IPS DF 4.7 (cell line): ENCODE measurements around the gene PPP2R1B.
"Not testable (repeated sequence)": the region's sequence is repeated elsewhere in the genome, so short reads cannot be mapped to it uniquely, and the experiment has no call there.

ENCODE experiments used
- DNase-seq: peaks from one replicate; pipeline ENCODE4 v3.0.0-alpha.2; 2013; ENCODE audit warnings: low spot score; ENCODE audit errors: extremely low read depth

PPP2R1B gene

DNA sequence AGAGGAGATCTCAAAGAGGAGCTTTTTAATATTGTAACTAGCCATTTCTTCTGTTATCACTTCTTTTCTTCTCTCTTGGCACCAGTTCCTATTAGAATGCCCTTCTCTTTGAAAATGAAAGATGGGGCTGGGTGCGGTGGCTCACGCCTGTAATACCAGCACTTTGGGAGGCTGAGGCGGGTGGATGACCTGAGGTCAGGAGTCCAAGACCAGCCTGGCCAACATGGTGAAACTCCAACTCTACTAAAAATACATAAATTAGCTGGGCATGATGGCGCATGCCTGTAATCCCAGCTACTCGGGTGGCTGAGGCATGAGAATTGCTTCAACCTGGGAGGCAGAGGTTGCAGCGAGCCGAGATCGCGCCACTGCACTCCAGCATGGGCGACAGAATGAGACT, 18.1 kb upstream of the PPP2R1B start:
- DNase-seq = not testable (repeated sequence)

GRCh38 chr11:111782109-111782741, 16.0 kb upstream of the PPP2R1B start:
- DNase-seq = no peak

- DNase-seq = no peak
Measured at GRCh38 chr11:111779118-111779517, 12.9 kb upstream of the PPP2R1B start.

GRCh38 chr11:111778047-111778558, 11.9 kb upstream of the PPP2R1B start:
- no peak for DNase-seq

GRCh38 chr11:111777094-111778046, 11.2 kb upstream of the PPP2R1B start:
- DNase-seq = no peak

- DNase-seq = no peak
Measured at GRCh38 chr11:111776398-111777093, 10.4 kb upstream of the PPP2R1B start.

DNA sequence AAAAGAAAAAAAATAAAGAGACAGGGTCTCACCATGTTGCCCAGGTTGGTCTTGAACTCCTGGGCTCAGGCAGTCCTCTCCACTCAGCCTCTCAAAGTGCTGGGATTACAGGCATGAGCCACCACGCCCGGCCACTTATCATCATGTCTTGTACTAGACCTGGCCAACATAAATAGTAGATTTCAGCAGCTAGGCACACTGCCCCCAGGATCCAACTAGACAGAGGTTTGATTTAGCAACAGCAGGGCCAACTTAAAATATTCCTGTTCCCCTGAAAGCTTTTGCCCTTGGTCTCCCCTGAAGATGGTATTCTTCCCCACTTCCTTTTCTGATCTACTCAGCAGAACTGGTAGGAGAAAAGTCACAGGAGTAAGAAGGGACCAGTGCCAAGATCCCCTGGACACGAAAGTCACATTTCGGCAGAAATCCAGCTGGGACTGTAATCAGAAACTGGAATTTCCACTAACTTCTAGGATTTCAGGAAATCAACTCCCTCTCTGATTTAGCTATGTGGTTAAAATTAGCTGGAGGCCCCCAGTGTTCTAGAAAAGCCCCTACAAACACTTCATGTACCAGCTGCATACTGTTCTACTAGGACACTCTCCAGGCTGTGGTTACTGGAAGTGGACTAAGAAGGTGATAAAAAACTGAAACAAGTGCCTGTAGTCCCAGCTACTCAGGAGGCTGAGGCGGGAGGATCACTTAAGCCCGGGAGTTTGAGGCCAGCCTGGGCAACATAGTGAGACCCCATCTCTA, 8.9 kb upstream of the PPP2R1B start:
- DNase-seq = no peak

DNA sequence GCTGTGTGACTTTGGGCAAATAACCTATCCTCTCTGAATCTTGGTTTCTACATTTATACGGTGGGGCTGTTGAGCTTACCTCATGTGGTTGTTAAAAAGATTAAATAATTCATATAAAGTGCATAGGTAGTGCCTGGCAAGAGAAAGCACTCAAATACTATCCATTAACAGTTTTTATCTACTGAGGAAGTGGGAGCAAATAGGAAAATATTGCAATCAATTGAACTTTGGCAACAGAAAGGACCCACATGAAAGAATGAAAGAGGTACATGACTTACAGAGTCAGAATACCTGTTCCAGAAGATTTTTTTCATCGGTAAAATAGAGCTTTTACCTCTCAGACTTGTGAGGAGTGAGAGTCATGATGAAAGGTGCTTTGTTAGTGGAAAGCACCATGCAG, 6.3 kb upstream of the PPP2R1B start:
- DNase-seq = no peak

- DNase-seq = not testable (repeated sequence)
Measured at GRCh38 chr11:111771205-111771604, 5.0 kb upstream of the PPP2R1B start.

- DNase-seq = no peak
Measured at GRCh38 chr11:111770581-111771134, 4.5 kb upstream of the PPP2R1B start.

- DNase-seq = no peak
Measured at GRCh38 chr11:111766834-111767142, 599 bp upstream of the PPP2R1B start.

DNA sequence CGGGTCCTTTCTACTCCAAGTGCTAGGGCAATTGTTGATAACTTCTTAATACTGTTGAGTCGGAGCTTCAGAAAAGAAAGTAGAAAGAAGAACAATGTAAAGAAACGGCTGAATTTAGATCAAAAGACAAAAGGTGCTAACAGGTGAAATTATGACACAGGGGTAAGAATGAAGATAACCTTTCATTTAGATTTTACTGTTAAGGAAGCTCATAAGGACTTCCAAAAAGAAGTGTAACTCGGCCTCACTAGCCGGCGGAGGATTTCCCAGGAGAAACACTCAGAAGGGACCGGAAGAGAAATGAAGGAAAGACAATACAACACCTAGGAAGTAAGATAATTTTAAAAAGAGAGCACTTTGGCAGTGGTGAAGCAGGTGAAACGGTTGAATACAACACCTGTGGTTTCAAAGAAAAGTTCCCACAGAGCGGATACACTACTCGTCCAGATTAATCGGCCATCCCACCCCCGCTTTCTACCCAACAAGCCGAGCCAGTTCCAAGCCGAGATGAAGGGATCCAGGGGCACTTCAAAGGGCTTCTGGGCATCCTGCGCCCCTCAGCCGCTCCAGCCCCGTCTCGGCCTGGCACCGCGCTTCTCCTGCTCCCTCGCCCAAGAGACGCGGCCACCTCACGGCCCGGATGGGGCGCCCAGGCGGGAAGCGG, 737 bp downstream of the PPP2R1B start:
- peak; percentile 25 for DNase-seq

DNA sequence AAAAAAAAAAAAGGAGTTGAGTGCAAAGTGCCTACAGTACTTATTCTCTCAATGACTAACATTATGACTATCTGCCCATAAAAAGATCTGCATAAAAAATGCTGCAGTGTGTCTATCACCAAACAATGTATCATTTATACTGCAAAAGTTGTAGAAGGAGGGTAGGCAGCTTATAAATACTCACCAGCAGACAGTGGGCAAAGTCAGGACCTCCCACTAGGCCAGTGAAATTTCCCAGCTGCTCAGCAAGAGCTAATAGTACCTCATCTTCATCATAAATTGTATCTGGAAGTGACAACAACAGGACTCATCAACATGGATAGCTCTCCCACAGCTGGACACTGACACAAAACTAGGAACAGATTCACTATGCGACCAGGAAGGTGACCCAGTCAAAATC, 1.6 kb downstream of the PPP2R1B start:
- DNase-seq = no peak

DNA sequence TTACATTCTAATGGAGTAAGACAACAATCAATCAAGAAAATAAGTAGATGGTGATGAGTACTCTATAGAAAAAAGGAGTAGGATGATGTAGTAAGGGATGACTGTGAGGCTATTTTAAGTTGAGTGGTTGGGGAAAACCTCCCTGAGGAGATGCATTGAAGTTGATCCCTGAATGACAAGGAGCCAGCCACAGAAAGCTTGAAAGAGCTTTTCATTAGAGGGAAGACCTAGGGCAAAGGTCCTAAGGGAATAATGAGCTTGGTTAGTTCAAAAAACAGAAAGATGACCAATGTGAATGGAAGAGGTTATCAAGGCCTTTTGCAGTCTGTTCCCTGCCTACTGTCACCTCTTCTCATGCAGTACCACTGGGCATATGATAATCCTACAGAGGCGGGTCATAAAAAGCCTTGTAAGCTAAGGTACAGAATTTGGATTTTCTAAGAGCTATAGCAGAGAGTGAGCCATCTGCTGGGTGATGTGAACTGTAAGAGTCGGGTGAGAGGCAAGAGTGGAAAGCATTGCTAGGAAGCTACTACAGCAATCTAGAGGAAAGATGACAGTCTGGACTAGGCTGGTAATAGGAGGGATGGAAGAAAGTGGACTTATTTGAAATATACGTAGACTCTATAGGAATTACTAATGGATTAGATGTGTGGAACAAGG, 3.1 kb downstream of the PPP2R1B start:
- DNase-seq = no peak

- DNase-seq = no peak
Measured at GRCh38 chr11:111762526-111762925, 3.7 kb downstream of the PPP2R1B start.

DNA sequence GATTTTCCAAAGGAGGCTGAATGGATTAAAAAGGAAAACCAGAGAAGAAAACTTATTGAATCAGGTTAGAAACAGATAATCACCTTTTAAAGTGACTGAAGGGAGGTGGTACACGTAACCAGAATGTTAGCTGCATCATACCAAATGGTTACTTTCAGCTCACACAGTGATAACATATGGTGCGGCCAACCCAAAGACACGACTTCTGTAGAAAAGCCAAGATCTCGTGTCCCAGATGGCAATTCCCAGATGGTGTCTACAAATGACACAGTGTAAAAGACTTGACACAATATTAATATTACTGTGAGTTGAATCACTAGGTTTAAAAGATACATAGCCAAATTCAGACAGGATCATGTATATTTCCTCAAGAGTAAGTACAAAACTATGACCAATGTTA, 5.2 kb downstream of the PPP2R1B start:
- no peak for DNase-seq

- DNase-seq = no peak
Measured at GRCh38 chr11:111759778-111760407, 6.3 kb downstream of the PPP2R1B start.

DNA sequence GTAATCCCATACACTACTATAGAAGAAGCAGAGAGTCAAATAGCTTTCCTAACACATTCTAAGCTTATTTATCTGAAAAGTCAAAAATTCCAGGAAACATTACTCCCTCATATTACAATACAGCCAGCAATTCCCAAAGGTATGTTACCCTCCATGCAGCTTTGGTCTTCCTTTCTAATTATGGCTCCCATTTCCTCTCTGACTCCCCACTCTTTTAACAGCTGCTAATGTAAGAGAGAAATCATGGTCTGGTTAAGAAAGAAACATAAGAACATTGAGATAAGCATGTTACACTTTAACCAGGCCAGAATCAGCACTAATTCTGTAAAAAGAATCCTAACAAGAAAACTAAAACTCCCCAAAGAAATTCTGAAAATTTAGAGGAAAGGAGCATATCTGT, 6.8 kb downstream of the PPP2R1B start:
- no peak for DNase-seq

DNA sequence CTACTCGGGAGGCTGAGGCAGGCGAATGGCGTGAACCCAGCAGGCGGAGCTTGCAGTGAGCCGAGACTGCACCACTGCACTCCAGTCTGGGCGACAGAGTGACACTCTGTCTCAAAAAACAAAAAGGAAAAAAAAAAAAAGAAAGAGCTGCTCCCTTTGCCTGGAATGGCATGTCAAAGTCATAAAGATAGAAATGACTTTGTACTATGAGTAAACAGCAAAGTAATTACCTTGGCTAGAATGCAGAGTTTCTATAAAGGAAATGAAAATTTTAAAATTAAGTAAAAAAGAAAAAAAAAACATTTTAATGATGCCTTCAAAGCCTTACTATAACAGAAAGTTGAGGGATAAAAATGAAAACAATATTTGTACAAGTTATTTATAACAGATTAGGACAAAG, 10.1 kb downstream of the PPP2R1B start:
- DNase-seq = no peak
